GM12878 (cell line): Measurements from ENCODE around the gene COL2A1. TPM values are rescaled to one million over a fixed set of nuclear protein-coding genes. Genes with fewer than 3 reads are reported as not detected.

Experiments used
- ATAC-seq: fragments of 200-7000 bp; cut with Tn5 transposase; 3 replicates; pipeline ENCODE4 v1.9.1; 2020; ENCODE audit warnings: mild to moderate bottlenecking, moderate library complexity
- BruUV-seq: library from RNA; stranded (reverse); fragments of 400-500 nt; replicated peaks from 2 replicates; lab custom pipeline; 2021; lab: Mats Ljungman, UMichigan
- CTCF ChIA-PET: fragments of 300-600 bp; sonication (Branson Sonifier 250); formaldehyde crosslinking; extraction: SDS; loops from one replicate; lab custom pipeline; 2021; ENCODE audit warnings: inconsistent platforms; lab: Yijun Ruan, JAX
- POLR2A ChIA-PET: fragments of 350-600 bp; formaldehyde crosslinking; extraction: SDS; loops from one replicate; lab custom pipeline; 2021; ENCODE audit warnings: inconsistent platforms; lab: Charles Lee
- RAD21 ChIA-PET: fragments of 300-600 bp; sonication (Branson Sonifier 250); formaldehyde crosslinking; loops from one replicate; lab custom pipeline; 2023; ENCODE audit warnings: antibody characterized with exemption; ENCODE audit not compliant: unreplicated experiment; lab: Charles Lee
- SMC1A ChIA-PET: fragments of 300-600 bp; sonication (Branson Sonifier 250); formaldehyde crosslinking; loops from one replicate; lab custom pipeline; 2023; ENCODE audit not compliant: unreplicated experiment, uncharacterized antibody; lab: Charles Lee
- DNase-seq: peaks from one replicate; pipeline ENCODE4 v3.0.0-alpha.2; 2011; ENCODE audit warnings: low read depth, low spot score
- FAIRE-seq: peaks from 3 replicates; lab custom pipeline; 2011; peaks lifted over from hg19 to GRCh38; lab: Jason Lieb, UNC
- H2AFZ ChIP-seq: 2 replicates; pipeline ENCODE4 v1.6.0; 2011; ENCODE audit warnings: low read depth, low read length, control low read depth; ENCODE audit not compliant: control insufficient read depth
- H3K27ac ChIP-seq: 2 replicates; pipeline ENCODE4 v1.5.1; 2011; ENCODE audit warnings: control low read depth; ENCODE audit not compliant: control insufficient read depth, insufficient read depth
- H3K27me3 ChIP-seq, 2 experiments: replicated peaks in 1 of 2; 2 replicates each; pipeline versions ENCODE4 v1.6.0 to v1.6.1; 2011; ENCODE audit warnings: low read length in 1 of 2; ENCODE audit not compliant: control insufficient read depth in 2 of 2, insufficient read depth in 2 of 2
- H3K36me3 ChIP-seq, 2 experiments: 2 replicates each; pipeline ENCODE4 v1.5.1; 2011; ENCODE audit warnings: low read length in 1 of 2; ENCODE audit not compliant: control insufficient read depth in 2 of 2, insufficient read depth in 2 of 2
- H3K4me1 ChIP-seq: 2 replicates; pipeline ENCODE4 v1.6.1; 2011; ENCODE audit warnings: mild to moderate bottlenecking, low read length, moderate library complexity, mixed read lengths; ENCODE audit not compliant: control insufficient read depth, insufficient read depth
- H3K4me2 ChIP-seq: 2 replicates; pipeline ENCODE4 v1.6.0; 2011; ENCODE audit warnings: control low read depth; ENCODE audit not compliant: control insufficient read depth, insufficient read depth
- H3K4me3 ChIP-seq: fragments of 200-600 bp; sonication (generic); 2 replicates; pipeline ENCODE4 v1.5.1; 2016
- H3K79me2 ChIP-seq: 2 replicates; pipeline ENCODE4 v1.6.0; 2011; ENCODE audit warnings: low read length; ENCODE audit not compliant: control insufficient read depth, insufficient read depth
- H3K9ac ChIP-seq: 2 replicates; pipeline ENCODE4 v1.8.0; 2011; ENCODE audit warnings: low read length, control low read depth, mixed read lengths; ENCODE audit not compliant: control insufficient read depth, insufficient read depth
- H3K9me3 ChIP-seq: replicated peaks from 3 replicates; pipeline ENCODE4 v1.5.1; 2011; ENCODE audit warnings: mild to moderate bottlenecking, low read length; ENCODE audit not compliant: control insufficient read depth, insufficient read depth
- H4K20me1 ChIP-seq: 2 replicates; pipeline ENCODE4 v1.6.0; 2011; ENCODE audit not compliant: control insufficient read depth, insufficient read depth
- GATAD2B ChIP-seq: fragments of 450-650 bp; conservative IDR thresholded peaks from 2 replicates; pipeline ENCODE4 v1.6.1; 2017; ENCODE audit warnings: low read depth, mild to moderate bottlenecking, moderate library complexity
- RBBP5 ChIP-seq: fragments of 200-600 bp; sonication (generic); conservative IDR thresholded peaks from 2 replicates; pipeline ENCODE4 v1.6.1; 2016
- SMARCA5 ChIP-seq: fragments of 450-650 bp; IDR thresholded peaks from 2 replicates; pipeline ENCODE4 v1.6.1; 2017; ENCODE audit warnings: mild to moderate bottlenecking
- SREBF2 ChIP-seq: IDR thresholded peaks from 2 replicates; pipeline ENCODE4 v1.6.1; 2012; ENCODE audit warnings: mild to moderate bottlenecking, low read length
- STAT1 ChIP-seq: fragments of 450-650 bp; conservative IDR thresholded peaks from 2 replicates; pipeline ENCODE4 v1.6.1; 2014; ENCODE audit warnings: antibody characterized with exemption, mild to moderate bottlenecking
- SUPT20H ChIP-seq: IDR thresholded peaks from 2 replicates; pipeline ENCODE4 v1.6.1; 2011; ENCODE audit warnings: low read depth, mild to moderate bottlenecking, low read length, moderate library complexity, borderline replicate concordance; ENCODE audit not compliant: control insufficient read depth
- TCF7 ChIP-seq: IDR thresholded peaks from 2 replicates; pipeline ENCODE4 v1.6.1; 2014; ENCODE audit warnings: antibody characterized with exemption, borderline replicate concordance
- WGBS: methylation state at CpG from one replicate; pipeline ENCODE4 v1.1.6; 2016; ENCODE audit warnings: low lambda C conversion rate; ENCODE audit not compliant: insufficient replicate concordance, insufficient coverage; ENCODE audit errors: missing lambda C conversion rate; 5-methylcytosine and 5-hydroxymethylcytosine counted together
- in situ Hi-C: fragments of 300-500 bp; cut with MboI; formaldehyde crosslinking; loops from 9 replicates; pipeline ENCODE4 v1.14.3; 2018; ENCODE audit warnings: mixed read lengths
- intact Hi-C: fragments of 100-400 bp; cut with micrococcal nuclease; formaldehyde crosslinking; loops from one replicate; pipeline ENCODE4 v1.14.2; 2022; ENCODE audit not compliant: unreplicated experiment
- polyA plus RNA-seq, 11 experiments: library from polyadenylated mRNA; depleted of rRNA in 4 of 11; unstranded in 6 of 11; stranded (reverse) in 5 of 11; fragments of >200 nt; fragmentation: Nextera tagmentation in 4 of 11; fragmentation: Illumina TruSeq in 1 of 11; extraction: Ambion mirVana in 4 of 11; extraction: Trizol in 1 of 11; gene quantifications; 1 replicate in 1 of 11; 2 replicates in 10 of 11; pipeline versions ENCODE4 v1.2.1 to v1.2.3, GENCODE V29; 2011 to 2016; ENCODE audit warnings: inconsistent platforms in 2 of 11, missing spikeins in 2 of 11, low read depth in 1 of 11
- total RNA-seq, 4 experiments: library from RNA; depleted of rRNA in 3 of 4; stranded (reverse); fragments of >200 nt in 3 of 4; fragmentation: Illumina TruSeq in 1 of 4; extraction: Trizol in 1 of 4; gene quantifications; 2 replicates each; pipeline versions ENCODE4 v1.2.1 to v1.2.3, GENCODE V29; 2013 to 2021
- TF ChIP-seq, protein P1 (sequence below), 3 experiments: IDR thresholded peaks in 2 of 3; conservative IDR thresholded peaks in 1 of 3; 2 replicates each; pipeline ENCODE4 v1.5.1; 2011; ENCODE audit warnings: low read depth in 3 of 3, low read length in 3 of 3, mild to moderate bottlenecking in 3 of 3, control low read depth in 2 of 3, moderate library complexity in 2 of 3, inconsistent platforms in 1 of 3, mixed read lengths in 1 of 3; ENCODE audit not compliant: control insufficient read depth in 2 of 3, insufficient read depth in 1 of 3; ENCODE audit errors: extremely low read depth in 1 of 3

The COL2A1 gene
- total and polyA plus RNA-seq, 10 of the 15 experiments (the other 5 are each of a cell fraction or from before 2014, with no cell fraction given): 0.06 to 0.67 (median 0.19) TPM; not detected in 1

GRCh38 chr12:47982311-47982710, 22.0 kb downstream of the COL2A1 start:
- Histone ChIP-seq H3K4me1 (no peaks in the 10 kb centered on the region), H3K27me3 (no peaks in the 10 kb centered on the region; a peak in 3 of 4 replicates), H3K4me3 (no peak overlapping the region), H3K9ac (no peak overlapping the region), H3K4me2 (no peak overlapping the region), H3K9me3 (no peaks in the 10 kb centered on the region), H2AFZ (no peak overlapping the region)
- RAD21 ChIA-PET: no interaction called here
- CTCF ChIA-PET: no interaction called here
- BruUV-seq: no TSS peak
- no peak for TF ChIP-seq RBBP5
- no peak for TF ChIP-seq GATAD2B
- TF ChIP-seq SMARCA5: no peak
- no peak for TF ChIP-seq SREBF2
- no peak for TF ChIP-seq SUPT20H
- TF ChIP-seq STAT1: no peak
- TF ChIP-seq, protein P1, sequence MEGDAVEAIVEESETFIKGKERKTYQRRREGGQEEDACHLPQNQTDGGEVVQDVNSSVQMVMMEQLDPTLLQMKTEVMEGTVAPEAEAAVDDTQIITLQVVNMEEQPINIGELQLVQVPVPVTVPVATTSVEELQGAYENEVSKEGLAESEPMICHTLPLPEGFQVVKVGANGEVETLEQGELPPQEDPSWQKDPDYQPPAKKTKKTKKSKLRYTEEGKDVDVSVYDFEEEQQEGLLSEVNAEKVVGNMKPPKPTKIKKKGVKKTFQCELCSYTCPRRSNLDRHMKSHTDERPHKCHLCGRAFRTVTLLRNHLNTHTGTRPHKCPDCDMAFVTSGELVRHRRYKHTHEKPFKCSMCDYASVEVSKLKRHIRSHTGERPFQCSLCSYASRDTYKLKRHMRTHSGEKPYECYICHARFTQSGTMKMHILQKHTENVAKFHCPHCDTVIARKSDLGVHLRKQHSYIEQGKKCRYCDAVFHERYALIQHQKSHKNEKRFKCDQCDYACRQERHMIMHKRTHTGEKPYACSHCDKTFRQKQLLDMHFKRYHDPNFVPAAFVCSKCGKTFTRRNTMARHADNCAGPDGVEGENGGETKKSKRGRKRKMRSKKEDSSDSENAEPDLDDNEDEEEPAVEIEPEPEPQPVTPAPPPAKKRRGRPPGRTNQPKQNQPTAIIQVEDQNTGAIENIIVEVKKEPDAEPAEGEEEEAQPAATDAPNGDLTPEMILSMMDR (IDR thresholded peaks at IDR 0.05 in 2 of 3, conservative IDR thresholded peaks at IDR 0.05 in 1 of 3; ENCODE audit: control insufficient read depth in 2 of 3, extremely low read depth in 1 of 3, insufficient read depth in 1 of 3, low read depth in 3 of 3, low read length in 3 of 3): no peak
- no peak for TF ChIP-seq TCF7
- TF ChIP-seq, all 136 proteins: peak for 0
- POLR2A ChIA-PET: no interaction called here
- FAIRE-seq (no peak), DNase-seq (no peak), ATAC-seq (no peak)
- SMC1A ChIA-PET: no interaction called here
- intact Hi-C loops (no loop called here), in situ Hi-C loops (no loop called here)
- H4K20me1 ChIP-seq: no peaks in the 10 kb centered on the region
- H3K27ac ChIP-seq: no peak overlapping the region
- WGBS: 28% methylated on average over 5 of the region's 5 CpGs
- H3K79me2 ChIP-seq: no peaks in the 10 kb centered on the region
- no peaks in the 10 kb centered on the region for H3K36me3 ChIP-seq
